Brain microvascular endothelial cell (primary cell): ENCODE results near the gene LIMS2.

ENCODE experiments used
- DNase-seq: peaks from one replicate; pipeline ENCODE4 v3.0.0-alpha.2; 2020
- H3K27ac ChIP-seq: fragments of 250-450 bp; sonication (Bioruptor Pico); 2 replicates; pipeline ENCODE4 v1.5.1; 2020; ENCODE audit warnings: mild to moderate bottlenecking, moderate library complexity
- H3K27me3 ChIP-seq: fragments of 250-450 bp; sonication (Bioruptor Pico); replicated peaks from 2 replicates; pipeline ENCODE4 v1.5.1; 2020; ENCODE audit warnings: mild to moderate bottlenecking
- H3K36me3 ChIP-seq: fragments of 250-450 bp; sonication (Bioruptor Pico); replicated peaks from 2 replicates; pipeline ENCODE4 v1.5.1; 2020; ENCODE audit warnings: mild to moderate bottlenecking
- H3K4me3 ChIP-seq: 2 replicates; pipeline ENCODE4 v1.5.1; 2011; ENCODE audit warnings: low read depth, mild to moderate bottlenecking, control low read depth, low read length, moderate library complexity
- in situ Hi-C: cut with HindIII; loops from 2 replicates; pipeline ENCODE4 v1.10.0; 2017; ENCODE audit warnings: low sequenced_read_pairs, low pct_ligation_motif_present
- TF ChIP-seq, protein P1 (sequence below): IDR thresholded peaks from 2 replicates; pipeline ENCODE4 v1.5.1; 2011; ENCODE audit warnings: low read depth, mild to moderate bottlenecking, moderate library complexity, low read length, control low read depth, inconsistent platforms; ENCODE audit errors: missing control alignments

The LIMS2 gene

DNA sequence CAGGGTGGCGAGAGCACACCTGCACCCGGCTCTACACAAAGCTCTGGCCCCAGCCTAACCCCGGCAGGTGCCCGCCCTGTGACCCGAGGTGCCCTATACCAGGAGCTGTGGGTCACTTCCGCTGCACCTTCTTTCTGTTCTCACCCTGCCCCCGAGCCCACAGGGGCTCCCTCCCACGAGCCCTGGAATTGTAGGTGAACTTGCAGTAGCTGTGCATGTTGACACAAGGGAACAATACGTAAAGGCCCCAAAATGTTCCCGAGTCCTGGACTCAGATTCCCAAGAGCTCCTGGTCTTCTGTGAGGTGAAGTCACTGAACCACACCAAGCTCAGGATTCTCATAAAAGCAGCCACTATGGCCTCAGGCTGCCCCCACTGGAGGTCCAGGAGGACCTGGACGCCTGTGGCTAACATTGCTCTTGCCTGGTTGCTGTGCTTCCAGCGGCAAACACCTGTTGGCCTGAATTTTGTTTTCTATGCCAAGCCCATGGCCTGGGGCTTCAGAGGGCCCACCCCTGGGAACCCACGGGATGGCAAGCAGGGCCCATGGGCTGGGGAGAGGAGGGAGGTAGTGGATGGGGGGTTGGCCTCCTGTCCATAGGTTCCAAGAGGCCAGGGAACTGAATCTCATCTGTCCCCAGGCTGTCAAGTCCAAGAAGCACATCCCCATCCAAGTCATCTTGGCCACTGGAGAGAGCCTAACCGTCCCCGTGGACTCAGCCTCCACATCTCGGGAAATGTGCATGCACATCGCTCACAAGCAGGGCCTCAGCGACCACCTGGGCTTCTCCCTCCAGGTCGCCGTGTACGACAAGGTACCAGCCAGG is 52.6 kb downstream of the LIMS2 start:
- Histone ChIP-seq H3K27me3 (no peaks in the 10 kb centered on the region), H3K4me3 (no peak overlapping the region), H3K27ac (no peak overlapping the region), H3K36me3 (no peaks in the 10 kb centered on the region)
- TF ChIP-seq, protein P1, sequence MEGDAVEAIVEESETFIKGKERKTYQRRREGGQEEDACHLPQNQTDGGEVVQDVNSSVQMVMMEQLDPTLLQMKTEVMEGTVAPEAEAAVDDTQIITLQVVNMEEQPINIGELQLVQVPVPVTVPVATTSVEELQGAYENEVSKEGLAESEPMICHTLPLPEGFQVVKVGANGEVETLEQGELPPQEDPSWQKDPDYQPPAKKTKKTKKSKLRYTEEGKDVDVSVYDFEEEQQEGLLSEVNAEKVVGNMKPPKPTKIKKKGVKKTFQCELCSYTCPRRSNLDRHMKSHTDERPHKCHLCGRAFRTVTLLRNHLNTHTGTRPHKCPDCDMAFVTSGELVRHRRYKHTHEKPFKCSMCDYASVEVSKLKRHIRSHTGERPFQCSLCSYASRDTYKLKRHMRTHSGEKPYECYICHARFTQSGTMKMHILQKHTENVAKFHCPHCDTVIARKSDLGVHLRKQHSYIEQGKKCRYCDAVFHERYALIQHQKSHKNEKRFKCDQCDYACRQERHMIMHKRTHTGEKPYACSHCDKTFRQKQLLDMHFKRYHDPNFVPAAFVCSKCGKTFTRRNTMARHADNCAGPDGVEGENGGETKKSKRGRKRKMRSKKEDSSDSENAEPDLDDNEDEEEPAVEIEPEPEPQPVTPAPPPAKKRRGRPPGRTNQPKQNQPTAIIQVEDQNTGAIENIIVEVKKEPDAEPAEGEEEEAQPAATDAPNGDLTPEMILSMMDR = no peak
- in situ Hi-C loops = no loop called here
- DNase-seq = no peak

DNA sequence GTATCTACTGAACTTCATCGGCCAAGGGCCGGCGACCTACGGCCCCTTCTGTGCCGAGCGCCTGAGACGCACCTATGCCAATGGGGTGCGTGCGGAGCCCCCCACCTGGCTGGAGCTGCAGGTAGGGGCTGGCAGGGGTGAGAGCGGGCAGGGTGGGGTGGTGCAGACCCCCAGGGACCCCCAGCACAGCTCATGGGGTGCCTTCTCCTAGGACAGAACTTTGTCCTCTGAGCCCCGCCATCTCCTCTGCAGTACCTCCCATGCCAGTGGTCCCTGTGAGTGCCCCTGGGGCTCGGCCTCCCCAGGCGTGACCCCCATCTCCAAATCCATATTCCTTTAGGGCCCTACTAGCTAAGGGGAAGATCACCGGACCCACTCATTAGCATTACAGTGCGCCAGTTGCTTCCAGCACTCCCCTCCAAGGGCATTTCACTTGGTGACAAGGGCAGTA is 53.3 kb downstream of the LIMS2 start:
- Histone ChIP-seq H3K4me3 (no peak overlapping the region), H3K27ac (no peak overlapping the region), H3K27me3 (no peaks in the 10 kb centered on the region), H3K36me3 (no peaks in the 10 kb centered on the region)
- TF ChIP-seq, protein P1 = no peak
- in situ Hi-C loops = no loop called here
- DNase-seq = no peak

DNA sequence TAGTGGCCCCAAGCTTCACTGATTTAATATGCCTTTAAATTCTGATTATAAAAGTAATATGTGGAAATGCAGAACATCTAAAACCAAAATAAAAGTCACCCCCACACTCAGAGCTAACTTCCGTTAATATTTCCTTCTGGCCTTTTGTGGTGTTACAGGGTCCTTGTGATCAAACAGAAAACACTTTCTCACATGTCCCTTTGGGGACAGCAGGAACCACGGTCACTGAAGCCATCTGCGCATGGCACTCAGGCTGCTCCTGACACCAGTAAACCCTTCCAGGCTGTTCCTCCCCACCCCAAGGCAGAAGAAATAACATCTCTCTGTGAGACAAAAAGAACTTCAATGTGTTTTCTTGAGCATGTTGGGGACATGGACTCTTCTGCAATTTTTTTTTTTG is 54.5 kb downstream of the LIMS2 start:
- H3K4me3 ChIP-seq = no peak overlapping the region
- in situ Hi-C loops = no loop called here
- no peak for DNase-seq
- no peaks in the 10 kb centered on the region for H3K27me3 ChIP-seq
- H3K27ac ChIP-seq = no peak overlapping the region
- no peaks in the 10 kb centered on the region for H3K36me3 ChIP-seq
- TF ChIP-seq, protein P1 = no peak

DNA sequence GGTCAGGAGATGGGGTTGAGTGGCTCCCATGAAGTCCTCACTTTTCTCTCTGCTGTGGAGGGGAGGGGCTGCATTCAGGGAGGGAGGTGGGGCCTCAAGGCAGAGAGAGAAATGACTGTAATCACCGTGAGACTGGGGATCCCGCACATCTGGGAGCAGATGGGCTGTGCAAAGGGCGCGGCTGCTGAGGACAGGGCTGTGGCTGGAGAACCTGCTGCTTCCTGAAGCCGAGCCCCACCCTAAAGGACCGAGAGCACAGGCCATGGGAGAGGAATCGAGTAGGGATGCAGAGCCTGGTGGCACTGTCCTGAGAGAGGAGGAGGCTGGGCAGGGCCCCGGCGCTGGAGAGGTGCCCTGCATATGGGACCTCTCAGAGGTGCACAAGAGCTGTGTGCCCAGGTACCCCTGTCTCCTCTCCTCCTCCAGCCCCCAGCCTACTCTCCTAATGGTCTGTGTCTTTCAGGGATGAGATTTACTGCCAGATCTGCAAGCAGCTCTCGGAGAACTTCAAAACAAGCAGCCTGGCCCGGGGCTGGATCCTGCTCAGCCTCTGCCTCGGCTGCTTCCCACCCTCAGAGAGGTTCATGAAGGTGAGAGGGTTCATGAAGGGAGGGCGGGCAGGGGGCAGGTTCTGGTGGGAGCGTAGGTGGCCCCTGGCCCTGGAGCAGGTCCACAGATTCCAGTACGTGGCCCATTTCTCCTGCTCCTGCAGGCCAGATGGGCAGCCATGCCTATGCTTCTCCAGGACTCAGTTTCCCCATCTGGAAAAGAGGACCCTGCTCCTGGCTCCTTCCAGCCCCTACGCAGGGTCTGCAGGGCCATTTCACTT is 55.2 kb downstream of the LIMS2 start:
- H3K36me3 ChIP-seq = no peaks in the 10 kb centered on the region
- no peak for DNase-seq
- H3K27me3 ChIP-seq = no peaks in the 10 kb centered on the region
- no peak overlapping the region for H3K27ac ChIP-seq
- TF ChIP-seq, protein P1 = no peak
- in situ Hi-C loops = no loop called here
- H3K4me3 ChIP-seq = no peak overlapping the region

DNA sequence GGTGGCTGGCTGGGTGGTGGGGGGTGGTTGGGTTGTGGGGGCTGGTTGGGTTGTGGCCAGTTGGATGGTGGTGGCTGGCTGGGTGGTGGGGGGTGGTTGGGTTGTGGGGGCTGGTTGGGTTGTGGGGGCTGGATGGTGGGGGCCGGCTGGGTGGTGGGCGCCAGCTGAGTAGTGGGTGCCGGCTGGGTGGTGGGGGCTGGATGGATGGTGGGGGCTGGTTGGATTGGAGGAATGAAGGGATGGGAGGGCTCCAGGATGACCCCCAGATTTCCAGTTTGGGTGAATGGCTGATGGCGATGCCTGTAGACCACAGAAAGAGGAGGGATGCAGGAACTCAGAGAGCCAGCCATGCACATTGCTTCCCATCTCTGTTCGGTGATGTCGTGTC is 56.1 kb downstream of the LIMS2 start:
- no peak for DNase-seq
- Histone ChIP-seq H3K27ac (no peak overlapping the region), H3K4me3 (no peak overlapping the region), H3K27me3 (no peaks in the 10 kb centered on the region), H3K36me3 (no peaks in the 10 kb centered on the region)
- TF ChIP-seq, protein P1 = no peak
- in situ Hi-C loops = no loop called here
